HG02571 (cell line): ENCODE results near the gene TBL1Y.
"Not testable (repeated sequence)": the region's sequence is repeated elsewhere in the genome, so short reads cannot be mapped to it uniquely, and the experiment has no call there.

ENCODE experiments used
- ATAC-seq: cut with Tn5 transposase; IDR thresholded peaks from one replicate; pipeline ENCODE4 v1.9.1; 2021; ENCODE audit warnings: mild to moderate bottlenecking, moderate library complexity; ENCODE audit not compliant: unreplicated experiment

TBL1Y gene

GRCh38 chrY:6972271-6972887 lies 61.9 kb downstream of the TBL1Y start:
- no peak for ATAC-seq

- no peak for ATAC-seq
These were observed 64.5 kb downstream of the TBL1Y start for GRCh38 chrY:6974971-6975370.

- no peak for ATAC-seq
These were observed 67.3 kb downstream of the TBL1Y start for GRCh38 chrY:6977783-6978182.

- ATAC-seq, result no peak
These were observed 72.7 kb downstream of the TBL1Y start for GRCh38 chrY:6983221-6983620.

GRCh38 chrY:6987811-6988210 lies 77.3 kb downstream of the TBL1Y start:
- no peak for ATAC-seq

GRCh38 chrY:6989886-6990620 lies 79.6 kb downstream of the TBL1Y start:
- ATAC-seq, result no peak

GRCh38 chrY:6992041-6992440 lies 81.5 kb downstream of the TBL1Y start:
- no peak for ATAC-seq

GRCh38 chrY:6995987-6996386 lies 85.5 kb downstream of the TBL1Y start:
- no peak for ATAC-seq

GRCh38 chrY:6997503-6998066 lies 87.1 kb downstream of the TBL1Y start:
- ATAC-seq, result no peak

- ATAC-seq, result no peak
These were observed 89.4 kb downstream of the TBL1Y start for GRCh38 chrY:6999905-7000304.

- no peak for ATAC-seq
These were observed 92.1 kb downstream of the TBL1Y start for GRCh38 chrY:7002581-7002980.

GRCh38 chrY:7007911-7008310 lies 97.4 kb downstream of the TBL1Y start:
- no peak for ATAC-seq

- no peak for ATAC-seq
These were observed 98.3 kb downstream of the TBL1Y start for GRCh38 chrY:7008578-7009355.

GRCh38 chrY:7013051-7013450 lies 102.6 kb downstream of the TBL1Y start:
- ATAC-seq, result no peak

GRCh38 chrY:7016521-7016920 lies 106.0 kb downstream of the TBL1Y start:
- no peak for ATAC-seq

- ATAC-seq, result no peak
These were observed 107.0 kb downstream of the TBL1Y start for GRCh38 chrY:7017244-7018080.

- no peak for ATAC-seq
These were observed 128.5 kb downstream of the TBL1Y start for GRCh38 chrY:7039037-7039436.

GRCh38 chrY:7040662-7041061 lies 130.2 kb downstream of the TBL1Y start:
- ATAC-seq, result no peak

GRCh38 chrY:7041983-7042382 lies 131.5 kb downstream of the TBL1Y start:
- no peak for ATAC-seq

GRCh38 chrY:7052461-7052860 lies 142.0 kb downstream of the TBL1Y start:
- not testable (repeated sequence) for ATAC-seq

- no peak for ATAC-seq
These were observed 146.4 kb downstream of the TBL1Y start for GRCh38 chrY:7056886-7057285.
